DND-41 (cell line): ENCODE measurements around the gene CEMIP.

Experiments used
- ATAC-seq: fragments of 200-7000 bp; cut with Tn5 transposase; 3 replicates; pipeline ENCODE4 v1.9.1; 2021; ENCODE audit warnings: low read depth; ENCODE audit not compliant: insufficient read depth
- DNase-seq: peaks from one replicate; pipeline ENCODE4 v3.0.0-alpha.2; 2020
- H2AFZ ChIP-seq: 2 replicates; pipeline ENCODE4 v1.6.0; 2012; ENCODE audit warnings: low read depth, low read length
- H3K27ac ChIP-seq: 2 replicates; pipeline ENCODE4 v1.5.1; 2012; ENCODE audit warnings: low read length, inconsistent platforms
- H3K27me3 ChIP-seq: fragments of 200-600 bp; sonication (generic); 2 replicates; pipeline ENCODE4 v1.6.0; 2012; ENCODE audit warnings: low read length, mild to moderate bottlenecking, inconsistent platforms; ENCODE audit not compliant: insufficient read depth, poor library complexity
- H3K36me3 ChIP-seq: 2 replicates; pipeline ENCODE4 v1.5.1; 2012; ENCODE audit warnings: low read length, inconsistent platforms; ENCODE audit not compliant: insufficient read depth
- H3K4me1 ChIP-seq: 2 replicates; pipeline ENCODE4 v1.5.1; 2012; ENCODE audit warnings: mild to moderate bottlenecking, low read length; ENCODE audit not compliant: insufficient read depth
- H3K4me2 ChIP-seq: 2 replicates; pipeline ENCODE4 v1.6.0; 2012; ENCODE audit warnings: mild to moderate bottlenecking, moderate library complexity, low read length, inconsistent platforms; ENCODE audit not compliant: insufficient read depth
- H3K4me3 ChIP-seq, 2 experiments: fragments of 200-600 bp in 1 of 2; shearing (Covaris generic) in 1 of 2; 2 replicates each; pipeline ENCODE4 v1.5.1; 2012 to 2016; ENCODE audit warnings: inconsistent platforms in 2 of 2, low read length in 2 of 2, mild to moderate bottlenecking in 2 of 2, low read depth in 1 of 2, moderate library complexity in 1 of 2
- H3K79me2 ChIP-seq: 2 replicates; pipeline ENCODE4 v1.6.0; 2012; ENCODE audit warnings: low read length, inconsistent platforms; ENCODE audit not compliant: insufficient read depth
- H3K9ac ChIP-seq: 2 replicates; pipeline ENCODE4 v1.6.0; 2012; ENCODE audit warnings: low read depth, mild to moderate bottlenecking, inconsistent platforms, low read length, moderate library complexity
- H3K9me3 ChIP-seq: 2 replicates; pipeline ENCODE4 v1.5.1; 2012; ENCODE audit warnings: low read length, moderate library complexity, mild to moderate bottlenecking, inconsistent platforms; ENCODE audit not compliant: insufficient read depth, severe bottlenecking
- H4K20me1 ChIP-seq: 2 replicates; pipeline ENCODE4 v1.6.0; 2012; ENCODE audit warnings: low read length; ENCODE audit not compliant: insufficient read depth
- CTCF ChIP-seq: IDR thresholded peaks from 2 replicates; pipeline ENCODE4 v1.5.1; 2012; ENCODE audit warnings: borderline replicate concordance, low read length, moderate library complexity, mild to moderate bottlenecking; ENCODE audit not compliant: poor library complexity, severe bottlenecking; ENCODE audit errors: extremely low read depth
- EZH2 ChIP-seq: IDR thresholded peaks from 3 replicates; pipeline ENCODE4 v1.6.1; 2012; ENCODE audit warnings: borderline replicate concordance, low read depth, mild to moderate bottlenecking, moderate library complexity, low read length, inconsistent platforms; ENCODE audit not compliant: severe bottlenecking

Gene CEMIP

GRCh38 chr15:80849308-80849707 is 70.1 kb downstream of the CEMIP start:
- no peak for DNase-seq
- Histone ChIP-seq H3K9ac (no peak overlapping the region), H3K4me1 (no peaks in the 10 kb centered on the region), H4K20me1 (no peaks in the 10 kb centered on the region), H2AFZ (no peak overlapping the region), H3K27me3 (no peaks in the 10 kb centered on the region), H3K4me3 (no peak overlapping the region), H3K9me3 (no peaks in the 10 kb centered on the region), H3K36me3 (no peaks in the 10 kb centered on the region), H3K4me2 (no peak overlapping the region), H3K79me2 (no peaks in the 10 kb centered on the region), H3K27ac (no peak overlapping the region)
- ATAC-seq = no peak
- TF ChIP-seq EZH2 = no peak
- no peak for TF ChIP-seq CTCF

GRCh38 chr15:80850941-80851451 is 71.8 kb downstream of the CEMIP start:
- H3K4me1 ChIP-seq = no peaks in the 10 kb centered on the region
- no peak overlapping the region for H3K4me2 ChIP-seq
- no peak overlapping the region for H3K27ac ChIP-seq
- DNase-seq (no peak), ATAC-seq (no peak)
- no peak overlapping the region for H3K4me3 ChIP-seq
- no peaks in the 10 kb centered on the region for H3K79me2 ChIP-seq
- no peak overlapping the region for H3K9ac ChIP-seq
- H2AFZ ChIP-seq = no peak overlapping the region
- TF ChIP-seq CTCF (no peak), EZH2 (no peak)
- H3K27me3 ChIP-seq = peaks cover 4% of the 10 kb centered on the region
- H3K36me3 ChIP-seq = no peaks in the 10 kb centered on the region
- H3K9me3 ChIP-seq = no peaks in the 10 kb centered on the region
- no peaks in the 10 kb centered on the region for H4K20me1 ChIP-seq

GRCh38 chr15:80852676-80853075 is 73.5 kb downstream of the CEMIP start:
- Histone ChIP-seq H3K4me2 (no peak overlapping the region), H3K4me1 (no peaks in the 10 kb centered on the region), H3K27ac (no peak overlapping the region), H2AFZ (no peak overlapping the region), H3K36me3 (no peaks in the 10 kb centered on the region), H3K9ac (no peak overlapping the region), H3K27me3 (peaks cover 6% of the 10 kb centered on the region), H4K20me1 (no peaks in the 10 kb centered on the region), H3K9me3 (no peaks in the 10 kb centered on the region), H3K4me3 (no peak overlapping the region), H3K79me2 (no peaks in the 10 kb centered on the region)
- ATAC-seq = no peak
- no peak for TF ChIP-seq CTCF
- TF ChIP-seq EZH2 = no peak
- no peak for DNase-seq

- H3K4me1 ChIP-seq = no peaks in the 10 kb centered on the region
- no peaks in the 10 kb centered on the region for H3K9me3 ChIP-seq
- no peaks in the 10 kb centered on the region for H4K20me1 ChIP-seq
- no peaks in the 10 kb centered on the region for H3K79me2 ChIP-seq
- no peak for DNase-seq
- H3K4me2 ChIP-seq = no peak overlapping the region
- no peak overlapping the region for H3K4me3 ChIP-seq
- no peaks in the 10 kb centered on the region for H3K36me3 ChIP-seq
- H3K27me3 ChIP-seq = peaks cover 8% of the 10 kb centered on the region
- no peak overlapping the region for H3K9ac ChIP-seq
- no peak overlapping the region for H2AFZ ChIP-seq
- no peak overlapping the region for H3K27ac ChIP-seq
- no peak for TF ChIP-seq CTCF
- TF ChIP-seq EZH2 = no peak
- no peak for ATAC-seq
These were observed 74.9 kb downstream of the CEMIP start for GRCh38 chr15:80854104-80854503.
